A673 (cell line): Measurements from ENCODE around the gene SLC22A1.

Experiments used
- EZH2 ChIP-seq: fragments of 200-600 bp; sonication (generic); IDR thresholded peaks from 2 replicates; pipeline ENCODE4 v1.6.1; 2017; ENCODE audit warnings: borderline replicate concordance, low read depth, mild to moderate bottlenecking, mixed read lengths, antibody characterized with exemption, low read length; ENCODE audit not compliant: poor library complexity, severe bottlenecking
- TF ChIP-seq, protein P1 (sequence below): fragments of 300-800, 200-600 bp; sonication (generic); conservative IDR thresholded peaks from 2 replicates; pipeline ENCODE4 v1.5.1; 2017; ENCODE audit warnings: low read depth, mild to moderate bottlenecking, antibody characterized with exemption, low read length, moderate library complexity, mixed read lengths

DNA sequence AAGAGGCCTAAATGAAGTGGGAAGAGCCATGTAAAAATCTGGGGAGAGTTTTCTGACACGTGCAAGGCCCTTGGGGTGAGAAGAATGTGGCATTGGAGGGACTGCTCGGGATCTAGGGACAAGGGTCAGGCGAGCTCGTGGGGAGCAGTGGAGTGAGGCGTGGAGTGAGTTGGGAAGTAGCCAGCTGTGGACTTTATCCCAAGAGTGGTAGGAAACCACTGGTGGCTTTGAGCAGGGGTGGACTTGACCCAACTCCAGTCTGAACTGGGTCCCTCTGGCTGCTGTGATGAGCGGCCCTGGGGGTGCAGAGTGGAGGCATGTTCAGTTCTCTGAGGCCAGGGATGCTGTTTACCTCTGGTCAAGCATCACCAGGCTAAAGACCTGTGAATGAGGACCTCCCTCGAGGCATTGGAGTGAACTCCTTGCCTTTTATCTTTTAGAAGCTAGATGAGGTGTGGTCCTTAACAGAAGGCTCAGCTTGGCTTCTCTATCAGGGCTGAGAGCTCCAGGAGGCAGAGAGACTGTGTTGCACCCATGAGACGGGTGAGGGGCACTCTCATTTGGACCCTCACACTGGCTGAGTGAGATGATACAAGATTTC, 20.6 kb downstream of the SLC22A1 start:
- TF ChIP-seq, protein P1, sequence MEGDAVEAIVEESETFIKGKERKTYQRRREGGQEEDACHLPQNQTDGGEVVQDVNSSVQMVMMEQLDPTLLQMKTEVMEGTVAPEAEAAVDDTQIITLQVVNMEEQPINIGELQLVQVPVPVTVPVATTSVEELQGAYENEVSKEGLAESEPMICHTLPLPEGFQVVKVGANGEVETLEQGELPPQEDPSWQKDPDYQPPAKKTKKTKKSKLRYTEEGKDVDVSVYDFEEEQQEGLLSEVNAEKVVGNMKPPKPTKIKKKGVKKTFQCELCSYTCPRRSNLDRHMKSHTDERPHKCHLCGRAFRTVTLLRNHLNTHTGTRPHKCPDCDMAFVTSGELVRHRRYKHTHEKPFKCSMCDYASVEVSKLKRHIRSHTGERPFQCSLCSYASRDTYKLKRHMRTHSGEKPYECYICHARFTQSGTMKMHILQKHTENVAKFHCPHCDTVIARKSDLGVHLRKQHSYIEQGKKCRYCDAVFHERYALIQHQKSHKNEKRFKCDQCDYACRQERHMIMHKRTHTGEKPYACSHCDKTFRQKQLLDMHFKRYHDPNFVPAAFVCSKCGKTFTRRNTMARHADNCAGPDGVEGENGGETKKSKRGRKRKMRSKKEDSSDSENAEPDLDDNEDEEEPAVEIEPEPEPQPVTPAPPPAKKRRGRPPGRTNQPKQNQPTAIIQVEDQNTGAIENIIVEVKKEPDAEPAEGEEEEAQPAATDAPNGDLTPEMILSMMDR = no peak
- TF ChIP-seq EZH2 = no peak
